Measurements from ENCODE around the gene SKI.
A peak's percentile ranks its signal among the peaks of the same experiment; 100 is the strongest.

SKI gene

DNA sequence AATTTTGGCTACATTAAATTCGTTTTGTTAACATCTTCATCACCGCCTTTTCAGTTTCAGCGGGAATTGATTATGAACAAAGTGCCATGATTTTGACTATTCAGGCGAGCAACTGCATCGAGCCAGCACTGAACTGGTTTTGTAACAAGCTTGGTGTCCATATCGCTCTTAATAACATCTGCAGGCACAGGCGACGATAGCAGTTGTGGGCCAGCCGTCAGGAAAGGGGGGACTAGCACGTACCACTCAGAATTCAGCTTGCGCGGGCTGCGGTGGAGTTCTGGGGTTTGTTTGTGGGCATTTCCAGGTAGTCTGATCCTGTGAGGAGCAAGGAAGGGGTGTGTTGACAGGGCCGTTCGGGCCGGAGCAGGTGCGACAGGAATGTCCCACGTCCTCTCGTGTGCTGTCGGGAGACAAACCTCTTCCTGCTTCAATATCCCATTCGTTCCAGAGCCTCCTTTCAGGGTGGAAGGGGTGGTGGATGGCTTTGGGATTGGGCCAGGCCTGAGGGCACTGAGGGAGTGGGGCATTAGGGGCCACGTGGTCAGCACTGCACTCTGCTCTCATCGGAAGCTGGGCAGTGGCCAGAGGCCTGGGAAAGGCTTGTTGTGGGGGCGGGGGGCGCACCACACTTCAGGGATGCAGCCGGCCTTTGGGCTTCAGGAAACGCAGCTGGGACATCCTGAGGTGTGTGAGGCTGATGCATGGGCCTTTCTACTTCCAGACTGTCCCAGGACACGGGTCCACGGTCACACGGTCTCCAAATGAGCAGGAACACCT, 39.1 kb downstream of the SKI start:
- no peaks in the 10 kb centered on the region for H3K9me3 Mint-ChIP-seq
- H3K4me1 Mint-ChIP-seq (ENCODE audit: low read depth in 2 of 2): peaks cover 37 to 41% of the 10 kb centered on the region in 2 donors
- no peak for DNase-seq
- H3K27ac Mint-ChIP-seq: peak overlapping the region; percentile 81 to 95
- H3K27me3 Mint-ChIP-seq: no peaks in the 10 kb centered on the region
- H3K4me3 Mint-ChIP-seq: peak overlapping the region in 1 of 2 donors; percentile 54
- ATAC-seq (replicated peaks): no peak
- H3K36me3 Mint-ChIP-seq (ENCODE audit: insufficient read depth): peaks cover 97% of the 10 kb centered on the region

DNA sequence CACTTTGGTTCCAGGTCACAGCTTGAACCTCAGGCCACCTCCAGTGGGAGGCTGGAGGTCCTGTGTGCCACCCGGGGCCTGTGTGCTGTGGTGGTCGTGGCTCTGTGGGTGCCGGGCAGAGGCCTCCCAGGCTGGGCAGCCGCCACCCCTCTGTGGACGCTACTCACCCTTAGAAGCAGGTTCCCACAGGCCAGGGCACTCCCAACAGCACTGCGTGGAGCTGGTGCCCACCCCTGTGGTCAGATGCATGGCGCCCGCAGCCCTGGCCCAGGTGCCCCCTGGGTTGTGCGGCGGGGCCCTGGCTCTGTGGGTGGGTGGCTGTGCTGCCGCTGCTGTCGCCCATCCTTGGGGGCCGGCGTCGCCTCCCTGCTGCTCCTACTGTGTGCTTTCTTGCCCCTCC, 39.7 kb downstream of the SKI start:
- no peaks in the 10 kb centered on the region for H3K27me3 Mint-ChIP-seq
- H3K4me3 Mint-ChIP-seq: no peak overlapping the region
- no peaks in the 10 kb centered on the region for H3K9me3 Mint-ChIP-seq
- peak overlapping the region; percentile 86 to 95 for H3K27ac Mint-ChIP-seq
- ATAC-seq (replicated peaks): peak; percentile 3
- peaks cover 38 to 40% of the 10 kb centered on the region in 2 donors for H3K4me1 Mint-ChIP-seq (ENCODE audit: low read depth in 2 of 2)
- DNase-seq: no peak
- peaks cover 97% of the 10 kb centered on the region for H3K36me3 Mint-ChIP-seq (ENCODE audit: insufficient read depth)

GRCh38 chr1:2268285-2269056, 40.4 kb downstream of the SKI start:
- ATAC-seq (replicated peaks) (peak; percentile 3), DNase-seq (no peak)
- Mint-ChIP-seq H3K27me3 (no peaks in the 10 kb centered on the region), H3K9me3 (no peaks in the 10 kb centered on the region), H3K27ac (peak overlapping the region; percentile 86 to 95), H3K4me3 (peak overlapping the region; percentile 48 to 65), H3K4me1 (ENCODE audit: low read depth in 2 of 2) (peaks cover 40 to 43% of the 10 kb centered on the region in 2 donors), H3K36me3 (ENCODE audit: insufficient read depth) (peaks cover 97% of the 10 kb centered on the region)

- no peak for ATAC-seq (replicated peaks)
- peaks cover 99% of the 10 kb centered on the region for H3K36me3 Mint-ChIP-seq (ENCODE audit: insufficient read depth)
- H3K9me3 Mint-ChIP-seq: no peaks in the 10 kb centered on the region
- H3K4me3 Mint-ChIP-seq: peak overlapping the region; percentile 48 to 65
- no peak for DNase-seq
- no peaks in the 10 kb centered on the region for H3K27me3 Mint-ChIP-seq
- peak overlapping the region; percentile 86 to 95 for H3K27ac Mint-ChIP-seq
- peaks cover 39 to 45% of the 10 kb centered on the region in 2 donors for H3K4me1 Mint-ChIP-seq (ENCODE audit: low read depth in 2 of 2)
These were observed 41.2 kb downstream of the SKI start for GRCh38 chr1:2269193-2269921.

- Mint-ChIP-seq H3K36me3 (ENCODE audit: insufficient read depth) (peaks cover 99% of the 10 kb centered on the region), H3K9me3 (no peaks in the 10 kb centered on the region), H3K27me3 (no peaks in the 10 kb centered on the region), H3K27ac (peak overlapping the region; percentile 22 to 95), H3K4me1 (ENCODE audit: low read depth in 2 of 2) (peaks cover 35 to 45% of the 10 kb centered on the region in 2 donors), H3K4me3 (peak overlapping the region in 1 of 2 donors; percentile 10)
- no peak for ATAC-seq (replicated peaks)
- DNase-seq: no peak
These were observed 41.8 kb downstream of the SKI start for GRCh38 chr1:2269922-2270259.

DNA sequence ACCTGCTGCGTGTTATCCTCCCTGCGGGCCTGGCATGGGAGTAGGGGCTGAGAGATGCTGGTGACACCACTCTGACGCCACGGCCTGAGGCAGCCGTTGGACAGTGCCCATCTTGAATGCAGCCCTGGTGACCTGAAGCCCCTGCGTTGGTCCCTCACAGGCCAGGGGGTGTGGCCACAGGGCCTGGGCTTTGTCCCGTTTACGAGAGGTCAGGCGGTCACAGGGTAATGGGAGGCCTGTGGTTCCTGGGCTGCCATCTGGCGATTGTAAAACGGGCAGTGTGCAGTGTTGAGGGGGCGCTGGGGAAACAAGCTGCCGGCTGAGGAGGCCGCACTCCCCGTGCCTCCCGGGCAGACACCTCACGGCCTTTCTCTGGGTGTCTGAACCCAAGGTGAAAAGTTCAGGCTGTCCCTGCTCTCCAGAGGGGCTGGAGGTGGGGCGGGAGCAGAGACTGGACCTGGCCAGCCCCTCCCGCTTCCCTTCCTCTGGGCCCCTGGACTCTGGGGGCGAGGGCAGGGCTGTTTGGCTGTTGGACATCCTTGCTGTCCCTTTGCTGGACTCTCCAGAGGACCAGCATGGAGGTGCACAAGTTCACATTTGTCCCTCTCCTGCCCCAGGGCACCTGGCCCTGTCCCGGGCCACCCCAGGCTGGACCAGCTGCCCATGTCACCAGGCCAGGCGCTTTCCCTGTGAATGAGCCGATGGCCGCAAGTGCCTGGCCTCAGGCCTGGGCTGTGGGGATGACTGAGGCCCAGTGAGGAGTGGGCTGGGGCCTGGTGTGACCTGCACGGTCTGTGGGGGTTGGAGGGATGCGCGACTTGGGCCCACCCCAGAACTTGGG, 42.4 kb downstream of the SKI start:
- Mint-ChIP-seq H3K4me1 (ENCODE audit: low read depth in 2 of 2) (peaks cover 29 to 43% of the 10 kb centered on the region in 2 donors), H3K27me3 (no peaks in the 10 kb centered on the region), H3K36me3 (ENCODE audit: insufficient read depth) (peaks cover 99% of the 10 kb centered on the region), H3K4me3 (peak overlapping the region in 1 of 2 donors; percentile 37), H3K9me3 (no peaks in the 10 kb centered on the region), H3K27ac (peak overlapping the region; percentile 22 to 95)
- DNase-seq: no peak
- no peak for ATAC-seq (replicated peaks)

- Mint-ChIP-seq H3K9me3 (no peaks in the 10 kb centered on the region), H3K27me3 (no peaks in the 10 kb centered on the region), H3K27ac (peak overlapping the region in 1 of 2 donors; percentile 95), H3K36me3 (ENCODE audit: insufficient read depth) (peaks cover 99% of the 10 kb centered on the region), H3K4me3 (peak overlapping the region in 1 of 2 donors; percentile 37), H3K4me1 (ENCODE audit: low read depth in 2 of 2) (peaks cover 23 to 44% of the 10 kb centered on the region in 2 donors)
- ATAC-seq (replicated peaks) (no peak), DNase-seq (no peak)
These were observed 43.1 kb downstream of the SKI start for GRCh38 chr1:2271211-2271721.

GRCh38 chr1:2271841-2272655, 43.9 kb downstream of the SKI start:
- H3K27ac Mint-ChIP-seq: peak overlapping the region in 1 of 2 donors; percentile 95
- ATAC-seq (replicated peaks) (no peak), DNase-seq (no peak)
- H3K9me3 Mint-ChIP-seq: no peaks in the 10 kb centered on the region
- peaks cover 99% of the 10 kb centered on the region for H3K36me3 Mint-ChIP-seq (ENCODE audit: insufficient read depth)
- peak overlapping the region in 1 of 2 donors; percentile 33 for H3K4me3 Mint-ChIP-seq
- H3K4me1 Mint-ChIP-seq (ENCODE audit: low read depth in 2 of 2): peaks cover 19 to 45% of the 10 kb centered on the region in 2 donors
- H3K27me3 Mint-ChIP-seq: no peaks in the 10 kb centered on the region

DNA sequence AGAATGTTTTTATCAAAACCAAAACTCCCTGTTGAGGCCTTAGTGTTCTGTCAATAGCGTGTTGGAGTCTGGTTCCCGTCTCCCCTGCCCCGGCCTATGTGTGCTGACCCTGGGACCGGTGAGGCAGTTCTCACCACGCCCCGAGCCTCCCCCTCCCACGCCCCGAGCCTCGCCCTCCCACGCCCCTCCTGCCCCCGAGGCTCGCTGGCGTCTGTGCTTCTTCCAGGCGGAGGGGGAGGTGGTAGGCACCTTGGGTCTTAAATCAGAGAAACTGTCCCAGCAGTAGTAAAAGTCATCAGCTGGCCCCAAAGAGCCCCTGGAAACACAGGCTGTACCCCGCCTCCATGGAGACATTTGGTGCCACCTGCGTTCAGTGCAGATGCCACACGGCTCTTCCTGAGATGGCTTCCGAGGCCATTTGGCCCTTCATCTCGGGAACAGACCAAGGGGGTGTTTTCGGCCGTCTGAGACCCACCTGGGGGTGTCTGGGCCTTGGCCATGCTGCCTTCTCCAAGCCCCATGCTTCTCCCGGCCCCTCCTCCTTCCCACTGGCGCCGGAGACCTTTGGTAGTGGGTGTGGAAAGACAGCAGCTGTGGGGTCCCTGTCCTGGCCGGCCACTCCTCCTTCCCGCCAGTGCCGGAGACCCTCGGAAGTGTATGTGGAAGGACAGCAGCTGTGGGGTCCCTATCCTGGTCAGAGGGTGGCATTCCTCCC, 44.7 kb downstream of the SKI start:
- peak overlapping the region in 1 of 2 donors; percentile 48 for H3K4me3 Mint-ChIP-seq
- ATAC-seq (replicated peaks): no peak
- peaks cover 26 to 49% of the 10 kb centered on the region in 2 donors for H3K4me1 Mint-ChIP-seq (ENCODE audit: low read depth in 2 of 2)
- peaks cover 100% of the 10 kb centered on the region for H3K36me3 Mint-ChIP-seq (ENCODE audit: insufficient read depth)
- DNase-seq: no peak
- peak overlapping the region; percentile 41 to 95 for H3K27ac Mint-ChIP-seq
- H3K27me3 Mint-ChIP-seq: no peaks in the 10 kb centered on the region
- no peaks in the 10 kb centered on the region for H3K9me3 Mint-ChIP-seq

DNA sequence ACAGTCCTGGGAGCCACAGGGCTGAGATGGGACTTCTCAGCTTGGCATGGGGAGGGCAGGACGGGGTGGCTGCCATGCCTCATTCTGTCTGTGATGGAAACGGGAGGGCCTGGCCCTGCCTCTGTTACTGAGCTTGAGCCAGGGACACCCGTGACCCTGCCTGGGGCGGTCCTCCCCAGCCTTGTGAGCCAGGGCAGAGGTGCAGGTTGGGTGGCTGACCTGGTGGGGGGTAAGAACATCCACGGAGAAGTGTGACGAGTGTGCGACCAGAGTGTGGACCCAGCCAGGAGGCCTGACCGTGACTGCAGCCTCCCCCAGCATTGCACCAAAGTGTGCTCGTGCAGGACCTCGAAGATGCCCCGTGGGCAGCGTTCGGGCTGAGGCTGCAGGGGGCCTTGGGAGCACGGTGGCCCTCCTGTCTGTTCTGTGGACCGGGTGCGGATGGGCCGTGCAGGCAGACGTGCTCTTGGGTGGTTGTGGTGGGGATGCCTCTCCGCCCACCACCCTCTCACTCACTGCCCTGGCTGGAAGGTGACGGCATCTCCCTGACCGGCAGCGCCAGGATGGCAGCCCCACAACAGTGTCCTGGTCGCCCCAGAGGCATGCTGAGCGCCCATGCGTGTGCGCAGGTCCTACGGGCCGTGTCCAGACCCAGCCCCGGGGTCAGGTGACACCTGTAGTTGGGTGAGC, 45.4 kb downstream of the SKI start:
- peak overlapping the region in 1 of 2 donors; percentile 48 for H3K4me3 Mint-ChIP-seq
- peak overlapping the region; percentile 58 to 95 for H3K27ac Mint-ChIP-seq

More for the DNA sequence above, 45.4 kb downstream of the SKI start:
- no peak for DNase-seq
- peaks cover 100% of the 10 kb centered on the region for H3K36me3 Mint-ChIP-seq (ENCODE audit: insufficient read depth)
- no peak for ATAC-seq (replicated peaks)
- H3K27me3 Mint-ChIP-seq: no peaks in the 10 kb centered on the region
- no peaks in the 10 kb centered on the region for H3K9me3 Mint-ChIP-seq
- peaks cover 29 to 48% of the 10 kb centered on the region in 2 donors for H3K4me1 Mint-ChIP-seq (ENCODE audit: low read depth in 2 of 2)
